NB4 (cell line): ENCODE results near the gene TEX19.

Source experiments
- MAX ChIP-seq: IDR thresholded peaks from 2 replicates; pipeline ENCODE4 v1.6.1; 2011; ENCODE audit warnings: low read depth, low read length
- MYC ChIP-seq: IDR thresholded peaks from 2 replicates; pipeline ENCODE4 v1.6.1; 2011; ENCODE audit warnings: low read depth, low read length
- POLR2A ChIP-seq: IDR thresholded peaks from 2 replicates; pipeline ENCODE4 v1.6.1; 2011; ENCODE audit warnings: mild to moderate bottlenecking; ENCODE audit not compliant: insufficient read length; ENCODE audit errors: extremely low read depth
- TF ChIP-seq, protein P1 (sequence below): IDR thresholded peaks from one replicate; pipeline ENCODE4 v1.5.1; 2012; ENCODE audit warnings: low read depth, low read length

DNA sequence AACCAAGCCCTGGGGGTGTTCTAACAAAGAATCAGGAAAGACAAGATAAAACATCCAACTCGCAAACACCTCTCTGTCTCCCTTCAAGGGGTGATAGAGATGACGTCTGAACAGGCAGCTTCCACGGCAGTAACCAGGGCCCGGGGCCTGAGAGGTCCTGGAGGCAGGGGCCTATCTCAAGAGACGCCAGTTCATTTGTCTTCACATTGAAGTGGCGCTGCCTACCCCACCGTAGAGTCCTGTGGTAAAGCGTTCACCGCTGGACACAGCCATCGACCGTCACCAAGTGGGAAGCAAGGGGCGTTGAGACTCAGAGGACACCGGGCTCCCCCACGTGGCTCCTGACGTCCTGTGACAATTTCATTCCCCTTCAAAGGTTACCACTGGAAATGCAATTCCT, 33.9 kb downstream of the TEX19 start:
- TF ChIP-seq, protein P1, sequence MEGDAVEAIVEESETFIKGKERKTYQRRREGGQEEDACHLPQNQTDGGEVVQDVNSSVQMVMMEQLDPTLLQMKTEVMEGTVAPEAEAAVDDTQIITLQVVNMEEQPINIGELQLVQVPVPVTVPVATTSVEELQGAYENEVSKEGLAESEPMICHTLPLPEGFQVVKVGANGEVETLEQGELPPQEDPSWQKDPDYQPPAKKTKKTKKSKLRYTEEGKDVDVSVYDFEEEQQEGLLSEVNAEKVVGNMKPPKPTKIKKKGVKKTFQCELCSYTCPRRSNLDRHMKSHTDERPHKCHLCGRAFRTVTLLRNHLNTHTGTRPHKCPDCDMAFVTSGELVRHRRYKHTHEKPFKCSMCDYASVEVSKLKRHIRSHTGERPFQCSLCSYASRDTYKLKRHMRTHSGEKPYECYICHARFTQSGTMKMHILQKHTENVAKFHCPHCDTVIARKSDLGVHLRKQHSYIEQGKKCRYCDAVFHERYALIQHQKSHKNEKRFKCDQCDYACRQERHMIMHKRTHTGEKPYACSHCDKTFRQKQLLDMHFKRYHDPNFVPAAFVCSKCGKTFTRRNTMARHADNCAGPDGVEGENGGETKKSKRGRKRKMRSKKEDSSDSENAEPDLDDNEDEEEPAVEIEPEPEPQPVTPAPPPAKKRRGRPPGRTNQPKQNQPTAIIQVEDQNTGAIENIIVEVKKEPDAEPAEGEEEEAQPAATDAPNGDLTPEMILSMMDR: no peak
- TF ChIP-seq MYC (no peak), POLR2A (no peak), MAX (no peak)
